Upper lobe of left lung (tissue), 4 donors: ENCODE data around the gene TRHDE.

Experiments
- CTCF ChIP-seq, 6 experiments: fragments of 450-650 bp in 4 of 6; fragments of 200-600 bp in 2 of 6; sonication (generic) in 2 of 6; IDR thresholded peaks; one replicate each; pipeline ENCODE4 v1.5.1; 2016 to 2019; ENCODE audit warnings: antibody characterized with exemption in 6 of 6
- EP300 ChIP-seq, 4 donors: sonication (generic); formaldehyde crosslinking; IDR thresholded peaks; one replicate each; pipeline ENCODE4 v1.5.1; 2017; ENCODE audit warnings: antibody characterized with exemption in 4 of 4, control low read depth in 2 of 4
- POLR2A ChIP-seq, 4 donors: fragments of 450-650 bp; IDR thresholded peaks; one replicate each; pipeline ENCODE4 v1.5.1; 2016 to 2017; ENCODE audit warnings: antibody characterized with exemption in 4 of 4, mild to moderate bottlenecking in 2 of 4
- POLR2AphosphoS5 ChIP-seq, 2 donors: sonication (generic); formaldehyde crosslinking; IDR thresholded peaks; one replicate each; pipeline ENCODE4 v1.5.1; 2017; ENCODE audit warnings: antibody characterized with exemption in 2 of 2

GRCh38 chr12:72273499-72273837, 1.3 kb downstream of the TRHDE start:
- TF ChIP-seq CTCF (IDR thresholded peaks at IDR 0.05) (no peak), POLR2A (IDR thresholded peaks at IDR 0.05) (no peak), EP300 (IDR thresholded peaks at IDR 0.05) (no peak), POLR2AphosphoS5 (IDR thresholded peaks at IDR 0.05) (no peak)
